Tibial artery (tissue), 4 donors: ENCODE results near the gene CAPZB.
A peak's percentile ranks its signal among the peaks of the same experiment; 100 is the strongest.

Source experiments
- DNase-seq, 2 donors: peaks; one replicate each; pipeline ENCODE4 v3.0.0-alpha.2; 2019
- H3K27ac ChIP-seq, 2 donors: fragments of 200-600 bp; sonication (generic) in 1 of 2; 1 replicate in 1 of 2; 2 replicates in 1 of 2; pipeline ENCODE4 v1.5.1; 2018 to 2019; ENCODE audit warnings: mild to moderate bottlenecking in 1 of 2
- H3K27me3 ChIP-seq, 2 donors: fragments of 200-600 bp; sonication (generic) in 1 of 2; one replicate each; pipeline versions ENCODE4 v1.5.1 to v1.6.0; 2016 to 2019
- H3K36me3 ChIP-seq, 3 donors: fragments of 200-600 bp; sonication (generic) in 2 of 3; one replicate each; pipeline ENCODE4 v1.5.1; 2016 to 2019; ENCODE audit warnings: mild to moderate bottlenecking in 2 of 3
- H3K4me1 ChIP-seq, 4 donors: fragments of 200-600 bp; sonication (generic) in 2 of 4; 1 replicate in 3 of 4; 2 replicates in 1 of 4; pipeline ENCODE4 v1.5.1; 2016 to 2019
- H3K4me3 ChIP-seq, 2 donors: fragments of 200-600 bp; sonication (generic) in 1 of 2; 1 replicate in 1 of 2; 2 replicates in 1 of 2; pipeline ENCODE4 v1.5.1; 2018 to 2019; ENCODE audit warnings: mild to moderate bottlenecking in 2 of 2
- H3K9me3 ChIP-seq, 3 donors: fragments of 200-600 bp; sonication (generic) in 1 of 3; one replicate each; pipeline ENCODE4 v1.5.1; 2016 to 2019
- CTCF ChIP-seq, 2 experiments: fragments of 200-600 bp in 1 of 2; fragments of 450-650 bp in 1 of 2; IDR thresholded peaks; one replicate each; pipeline ENCODE4 v1.5.1; 2017 to 2019; ENCODE audit warnings: antibody characterized with exemption in 2 of 2, mild to moderate bottlenecking in 1 of 2, moderate library complexity in 1 of 2
- intact Hi-C: fragments of 100-400 bp; cut with DNase I; formaldehyde crosslinking; loops from one replicate; pipeline ENCODE4 v1.15.0; 2023; ENCODE audit warnings: low total_unique reads

CAPZB gene

DNA sequence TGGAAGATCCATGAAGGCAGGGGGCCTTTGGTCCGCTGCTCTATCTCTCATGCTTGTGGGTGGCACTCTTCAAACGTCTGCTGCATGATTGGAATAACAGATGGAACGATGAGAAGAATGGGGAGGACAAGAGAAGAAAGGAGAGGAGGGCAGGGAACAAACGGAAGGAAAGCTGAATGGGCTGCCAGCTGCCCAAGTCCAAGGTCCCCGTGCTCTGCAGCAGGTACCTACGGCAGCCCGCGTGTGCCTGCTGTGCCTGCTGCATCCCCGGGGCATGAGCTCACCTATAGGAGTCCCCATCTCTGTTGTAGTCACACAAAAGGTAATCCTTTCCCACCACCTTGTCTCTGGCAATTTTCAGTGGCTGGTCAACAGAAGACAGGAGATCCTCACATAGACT lies 100.1 kb downstream of the CAPZB start:
- H3K27me3 ChIP-seq, result no peaks in the 10 kb centered on the region
- H3K27ac ChIP-seq, result peak overlapping the region; percentile 68 to 73
- TF ChIP-seq CTCF (IDR thresholded peaks at IDR 0.05), result no peak
- peaks cover 0 to 62% (median 38%) of the 10 kb centered on the region in 4 donors for H3K4me1 ChIP-seq
- intact Hi-C loops, result no loop called here
- H3K9me3 ChIP-seq, result no peaks in the 10 kb centered on the region
- H3K36me3 ChIP-seq, result peaks cover 0 to 21% (median 19%) of the 10 kb centered on the region in 3 donors
- H3K4me3 ChIP-seq, result no peak overlapping the region
- no peak for DNase-seq

GRCh38 chr1:19384772-19385187 lies 100.6 kb downstream of the CAPZB start:
- Histone ChIP-seq H3K27me3 (no peaks in the 10 kb centered on the region), H3K9me3 (no peaks in the 10 kb centered on the region), H3K4me3 (no peak overlapping the region), H3K4me1 (peaks cover 0 to 58% (median 35%) of the 10 kb centered on the region in 4 donors), H3K27ac (peak overlapping the region; percentile 68 to 73), H3K36me3 (peaks cover 0 to 25% (median 23%) of the 10 kb centered on the region in 3 donors)
- DNase-seq, result no peak
- no peak for TF ChIP-seq CTCF (IDR thresholded peaks at IDR 0.05)
- intact Hi-C loops, result no loop called here

GRCh38 chr1:19384113-19384512 lies 101.2 kb downstream of the CAPZB start:
- no peak for DNase-seq
- H3K4me1 ChIP-seq, result peaks cover 0 to 55% (median 35%) of the 10 kb centered on the region in 4 donors
- TF ChIP-seq CTCF (IDR thresholded peaks at IDR 0.05), result no peak
- no peaks in the 10 kb centered on the region for H3K9me3 ChIP-seq
- no peaks in the 10 kb centered on the region for H3K27me3 ChIP-seq
- H3K4me3 ChIP-seq, result no peak overlapping the region
- H3K27ac ChIP-seq, result peak overlapping the region; percentile 68 to 73
- intact Hi-C loops, result no loop called here
- peaks cover 0 to 30% (median 30%) of the 10 kb centered on the region in 3 donors for H3K36me3 ChIP-seq

- peaks cover 15 to 49% (median 46%) of the 10 kb centered on the region in 3 donors for H3K36me3 ChIP-seq
- H3K27me3 ChIP-seq, result no peaks in the 10 kb centered on the region
- intact Hi-C loops, result no loop called here
- peak overlapping the region in 1 of 2 donors; percentile 7 for H3K27ac ChIP-seq
- TF ChIP-seq CTCF (IDR thresholded peaks at IDR 0.05), result no peak
- no peaks in the 10 kb centered on the region for H3K9me3 ChIP-seq
- H3K4me3 ChIP-seq, result no peak overlapping the region
- peaks cover 0 to 38% (median 32%) of the 10 kb centered on the region in 4 donors for H3K4me1 ChIP-seq
- no peak for DNase-seq
These were observed 103.1 kb downstream of the CAPZB start for GRCh38 chr1:19382222-19382621.

DNA sequence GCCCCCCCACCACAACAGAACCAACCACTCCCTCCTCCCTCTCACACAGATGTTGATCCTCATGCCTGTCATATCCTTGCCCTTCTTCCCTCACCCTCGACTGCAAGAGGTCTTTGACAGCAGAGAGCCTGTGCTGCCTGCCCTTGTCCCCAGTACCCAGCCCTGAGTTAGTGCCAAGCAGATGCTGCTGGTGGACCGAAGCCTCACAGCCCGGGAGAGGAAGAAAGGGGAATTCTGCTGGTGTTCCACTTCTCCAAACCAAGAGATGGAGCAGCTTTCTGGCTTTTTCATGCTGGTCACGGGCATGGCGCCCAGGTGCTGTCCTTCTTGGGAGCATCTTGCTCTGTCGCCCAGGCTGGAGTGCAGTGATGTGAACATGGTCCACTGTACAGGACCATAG lies 104.1 kb downstream of the CAPZB start:
- H3K36me3 ChIP-seq, result peaks cover 21 to 58% (median 55%) of the 10 kb centered on the region in 3 donors
- TF ChIP-seq CTCF (IDR thresholded peaks at IDR 0.05), result no peak
- peaks cover 0 to 29% (median 25%) of the 10 kb centered on the region in 4 donors for H3K4me1 ChIP-seq
- DNase-seq, result no peak
- H3K4me3 ChIP-seq, result no peak overlapping the region
- no peaks in the 10 kb centered on the region for H3K9me3 ChIP-seq
- no peak overlapping the region for H3K27ac ChIP-seq
- intact Hi-C loops, result no loop called here
- no peaks in the 10 kb centered on the region for H3K27me3 ChIP-seq
